Esophagus muscularis mucosa (tissue), 3 donors: ENCODE results near the gene SERPINB5.

ENCODE experiments used
- POLR2A ChIP-seq: fragments of 450-650 bp; IDR thresholded peaks from one replicate; pipeline ENCODE4 v1.6.1; 2017; ENCODE audit warnings: antibody characterized with exemption, moderate library complexity, mild to moderate bottlenecking, low read depth
- POLR2AphosphoS5 ChIP-seq, 2 donors: sonication (generic); formaldehyde crosslinking; IDR thresholded peaks; one replicate each; pipeline ENCODE4 v1.6.1; 2017; ENCODE audit warnings: antibody characterized with exemption in 2 of 2
- TF ChIP-seq, protein P1 (sequence below), 3 experiments: fragments of 200-600 bp in 2 of 3; fragments of 450-650 bp in 1 of 3; sonication (generic) in 2 of 3; IDR thresholded peaks; one replicate each; pipeline ENCODE4 v1.5.1; 2017 to 2019; ENCODE audit warnings: antibody characterized with exemption in 3 of 3, mild to moderate bottlenecking in 2 of 3, moderate library complexity in 1 of 3

DNA sequence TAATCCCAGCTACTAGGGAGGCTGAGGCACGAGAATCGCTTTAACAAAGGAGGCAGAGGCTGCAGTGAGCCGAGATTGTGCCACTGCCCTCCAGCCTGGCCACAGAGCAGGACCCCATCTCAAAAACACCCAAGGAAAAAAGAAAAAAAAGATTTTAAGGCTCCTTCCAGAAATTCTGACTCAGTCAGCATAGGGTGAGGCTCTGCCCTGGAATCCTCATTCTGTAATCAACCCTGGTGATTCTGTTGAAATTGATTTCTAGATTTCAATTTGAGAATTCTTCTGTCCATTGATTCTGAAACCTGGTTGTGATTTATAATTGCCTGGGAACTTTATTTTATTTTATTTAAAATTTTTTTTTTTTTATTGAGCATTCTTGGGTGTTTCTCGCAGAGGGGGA lies 27.3 kb upstream of the SERPINB5 start:
- TF ChIP-seq, protein P1, sequence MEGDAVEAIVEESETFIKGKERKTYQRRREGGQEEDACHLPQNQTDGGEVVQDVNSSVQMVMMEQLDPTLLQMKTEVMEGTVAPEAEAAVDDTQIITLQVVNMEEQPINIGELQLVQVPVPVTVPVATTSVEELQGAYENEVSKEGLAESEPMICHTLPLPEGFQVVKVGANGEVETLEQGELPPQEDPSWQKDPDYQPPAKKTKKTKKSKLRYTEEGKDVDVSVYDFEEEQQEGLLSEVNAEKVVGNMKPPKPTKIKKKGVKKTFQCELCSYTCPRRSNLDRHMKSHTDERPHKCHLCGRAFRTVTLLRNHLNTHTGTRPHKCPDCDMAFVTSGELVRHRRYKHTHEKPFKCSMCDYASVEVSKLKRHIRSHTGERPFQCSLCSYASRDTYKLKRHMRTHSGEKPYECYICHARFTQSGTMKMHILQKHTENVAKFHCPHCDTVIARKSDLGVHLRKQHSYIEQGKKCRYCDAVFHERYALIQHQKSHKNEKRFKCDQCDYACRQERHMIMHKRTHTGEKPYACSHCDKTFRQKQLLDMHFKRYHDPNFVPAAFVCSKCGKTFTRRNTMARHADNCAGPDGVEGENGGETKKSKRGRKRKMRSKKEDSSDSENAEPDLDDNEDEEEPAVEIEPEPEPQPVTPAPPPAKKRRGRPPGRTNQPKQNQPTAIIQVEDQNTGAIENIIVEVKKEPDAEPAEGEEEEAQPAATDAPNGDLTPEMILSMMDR (IDR thresholded peaks at IDR 0.05): no peak
- TF ChIP-seq POLR2A (no peak), POLR2AphosphoS5 (IDR thresholded peaks at IDR 0.05) (no peak)
